Fibroblast of pulmonary artery (primary cell): ENCODE data around the gene ZNF747.

Experiments
- DNase-seq: peaks from one replicate; pipeline ENCODE4 v3.0.0-alpha.2; 2010; ENCODE audit warnings: low read depth
- H3K4me3 ChIP-seq: replicated peaks from 2 replicates; pipeline ENCODE4 v1.5.1; 2011; ENCODE audit warnings: low read depth, mild to moderate bottlenecking, control low read depth, low read length, moderate library complexity
- CTCF ChIP-seq: IDR thresholded peaks from 2 replicates; pipeline ENCODE4 v1.5.1; 2011; ENCODE audit warnings: mild to moderate bottlenecking, control low read depth, low read length, inconsistent platforms; ENCODE audit errors: missing control alignments

The ZNF747 gene

GRCh38 chr16:30532285-30533145, 2.1 kb downstream of the ZNF747 start:
- no peak for DNase-seq
- no peak overlapping the region for H3K4me3 ChIP-seq
- no peak for TF ChIP-seq CTCF

- H3K4me3 ChIP-seq: no peak overlapping the region
- no peak for DNase-seq
- TF ChIP-seq CTCF: no peak
These were observed 4.3 kb downstream of the ZNF747 start for GRCh38 chr16:30530163-30531037.

- TF ChIP-seq CTCF: no peak
- no peak overlapping the region for H3K4me3 ChIP-seq
- DNase-seq: no peak
These were observed 5.7 kb downstream of the ZNF747 start for GRCh38 chr16:30528799-30529457.

DNA sequence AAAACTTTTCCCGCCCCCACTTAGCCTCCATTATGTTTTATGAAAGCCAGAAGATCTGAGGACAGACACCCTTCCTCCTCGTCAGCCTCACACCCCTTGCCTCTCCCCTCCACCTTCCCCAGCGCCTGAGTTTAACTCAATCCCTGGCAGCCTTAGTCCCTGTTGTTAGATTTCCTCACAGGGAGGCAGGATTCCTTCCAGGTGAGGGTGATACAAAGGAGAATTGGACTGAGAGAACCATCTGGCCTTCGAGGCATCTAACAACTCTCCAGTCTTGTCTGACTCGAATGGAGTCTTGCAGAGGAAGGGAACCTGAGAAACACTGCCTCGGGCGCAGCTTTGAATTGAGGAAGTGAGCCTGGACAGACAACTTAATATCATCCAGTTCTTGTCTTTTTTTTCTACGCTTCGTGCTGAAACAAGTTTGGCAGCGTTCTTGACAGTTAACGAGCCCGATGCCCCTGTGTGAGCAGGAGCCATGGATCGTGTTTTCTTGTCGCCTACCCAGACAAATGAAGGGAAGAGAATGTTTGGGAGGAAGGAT, 7.0 kb downstream of the ZNF747 start:
- no peak for TF ChIP-seq CTCF
- H3K4me3 ChIP-seq: peak overlapping the region; percentile 79

DNA sequence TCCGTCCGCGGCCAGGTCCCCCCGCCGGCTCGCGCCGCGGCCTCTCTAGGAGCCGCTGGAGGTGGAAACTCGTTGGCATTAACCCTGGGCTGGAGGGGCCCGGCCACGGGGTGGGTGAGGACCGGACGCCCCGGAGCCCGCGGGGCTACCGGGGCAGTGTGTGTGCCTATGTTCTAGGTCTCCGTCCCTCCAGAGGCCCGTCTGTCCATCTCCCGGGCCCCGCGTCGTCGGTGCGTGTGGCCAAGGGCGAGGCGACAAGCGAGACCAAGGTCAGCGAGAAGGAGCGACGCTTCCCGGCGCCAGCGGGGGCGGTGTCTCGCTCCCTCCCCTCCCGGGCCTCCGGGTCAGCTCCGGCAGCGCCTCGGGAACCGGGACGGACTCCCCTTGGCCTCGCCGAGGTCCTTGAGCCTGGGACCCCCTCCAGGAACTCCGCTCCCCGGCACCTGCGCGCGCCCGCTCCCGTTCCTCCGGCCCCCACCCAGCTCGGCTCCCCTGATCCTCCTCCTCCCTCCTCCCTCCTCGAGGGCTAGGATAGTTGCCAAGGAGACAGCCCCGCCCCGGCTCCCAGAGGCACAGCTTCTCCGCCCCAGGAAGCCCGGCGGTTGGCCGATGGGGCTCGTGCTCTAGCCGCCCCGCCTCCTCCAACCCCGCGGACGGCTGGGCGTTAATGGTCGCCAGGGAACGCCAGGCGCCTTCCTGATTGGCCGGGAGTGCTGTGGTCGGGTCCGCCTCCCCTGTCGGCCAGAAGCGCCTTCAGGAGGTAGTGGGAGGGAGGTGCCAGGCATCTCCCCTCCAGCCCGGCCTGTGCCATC, 7.6 kb downstream of the ZNF747 start:
- peak; percentile 28 for TF ChIP-seq CTCF
- peak; percentile 98 for DNase-seq

More for the DNA sequence above, 7.0 kb downstream of the ZNF747 start:
- DNase-seq: no peak

More for the DNA sequence above, 7.6 kb downstream of the ZNF747 start:
- peak overlapping the region; percentile 79 for H3K4me3 ChIP-seq
